Sigmoid colon (tissue), 4 donors: ENCODE results near the gene SCAI.

Experiments used
- POLR2AphosphoS5 ChIP-seq, 4 donors: sonication (generic); formaldehyde crosslinking; IDR thresholded peaks; one replicate each; pipeline ENCODE4 v1.6.1; 2017; ENCODE audit warnings: antibody characterized with exemption in 4 of 4
- TF ChIP-seq, protein P1 (sequence below), 4 experiments: fragments of 450-650 bp in 3 of 4; fragments of 200-600 bp in 1 of 4; IDR thresholded peaks; one replicate each; pipeline ENCODE4 v1.5.1; 2016 to 2019; ENCODE audit warnings: antibody characterized with exemption in 4 of 4, mild to moderate bottlenecking in 3 of 4, moderate library complexity in 2 of 4

DNA sequence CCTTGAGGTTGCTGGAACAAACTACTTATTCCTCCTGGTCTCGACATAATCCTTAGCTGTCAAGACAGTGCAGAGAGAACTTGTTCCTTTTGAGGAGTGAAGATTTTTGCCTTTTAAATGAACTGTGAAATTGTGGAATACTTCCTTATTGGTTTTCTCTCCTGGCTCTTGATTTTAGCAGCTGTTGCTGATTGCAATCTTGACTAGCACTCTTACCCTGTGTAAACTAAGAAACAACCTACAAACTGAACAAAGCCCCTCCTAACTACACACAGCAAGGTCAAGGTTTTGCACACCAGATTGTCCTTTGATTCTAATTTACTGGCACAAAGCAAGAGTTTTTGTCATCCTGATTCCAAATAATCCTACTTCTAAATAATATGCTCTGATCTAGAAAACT lies 118.4 kb downstream of the SCAI start:
- TF ChIP-seq POLR2AphosphoS5 (IDR thresholded peaks at IDR 0.05), result no peak
- TF ChIP-seq, protein P1, sequence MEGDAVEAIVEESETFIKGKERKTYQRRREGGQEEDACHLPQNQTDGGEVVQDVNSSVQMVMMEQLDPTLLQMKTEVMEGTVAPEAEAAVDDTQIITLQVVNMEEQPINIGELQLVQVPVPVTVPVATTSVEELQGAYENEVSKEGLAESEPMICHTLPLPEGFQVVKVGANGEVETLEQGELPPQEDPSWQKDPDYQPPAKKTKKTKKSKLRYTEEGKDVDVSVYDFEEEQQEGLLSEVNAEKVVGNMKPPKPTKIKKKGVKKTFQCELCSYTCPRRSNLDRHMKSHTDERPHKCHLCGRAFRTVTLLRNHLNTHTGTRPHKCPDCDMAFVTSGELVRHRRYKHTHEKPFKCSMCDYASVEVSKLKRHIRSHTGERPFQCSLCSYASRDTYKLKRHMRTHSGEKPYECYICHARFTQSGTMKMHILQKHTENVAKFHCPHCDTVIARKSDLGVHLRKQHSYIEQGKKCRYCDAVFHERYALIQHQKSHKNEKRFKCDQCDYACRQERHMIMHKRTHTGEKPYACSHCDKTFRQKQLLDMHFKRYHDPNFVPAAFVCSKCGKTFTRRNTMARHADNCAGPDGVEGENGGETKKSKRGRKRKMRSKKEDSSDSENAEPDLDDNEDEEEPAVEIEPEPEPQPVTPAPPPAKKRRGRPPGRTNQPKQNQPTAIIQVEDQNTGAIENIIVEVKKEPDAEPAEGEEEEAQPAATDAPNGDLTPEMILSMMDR (IDR thresholded peaks at IDR 0.05), result no peak
